ENCODE results near the gene MAGI3. TPM values are rescaled to one million over a fixed set of nuclear protein-coding genes. Genes with fewer than 3 reads are reported as not detected.

MAGI3 gene
- polyA plus RNA-seq, 1 donor = 29.6 TPM

- no peak for DNase-seq
These were observed 264.6 kb downstream of the MAGI3 start for GRCh38 chr1:113654883-113655282.

- no peak for DNase-seq
These were observed 266.8 kb downstream of the MAGI3 start for GRCh38 chr1:113657126-113657525.

GRCh38 chr1:113657556-113658063 lies 267.3 kb downstream of the MAGI3 start:
- no peak for DNase-seq

GRCh38 chr1:113659035-113659434 lies 268.7 kb downstream of the MAGI3 start:
- DNase-seq = no peak

GRCh38 chr1:113659556-113659955 lies 269.2 kb downstream of the MAGI3 start:
- DNase-seq = no peak

GRCh38 chr1:113660088-113660487 lies 269.8 kb downstream of the MAGI3 start:
- no peak for DNase-seq

- DNase-seq = no peak
These were observed 271.8 kb downstream of the MAGI3 start for GRCh38 chr1:113662101-113662500.

GRCh38 chr1:113663165-113663951 lies 273.0 kb downstream of the MAGI3 start:
- DNase-seq = no peak

- no peak for DNase-seq
These were observed 274.8 kb downstream of the MAGI3 start for GRCh38 chr1:113665071-113665470.

- DNase-seq = no peak
These were observed 275.8 kb downstream of the MAGI3 start for GRCh38 chr1:113666126-113666525.

- DNase-seq = no peak
These were observed 279.7 kb downstream of the MAGI3 start for GRCh38 chr1:113669988-113670387.

- DNase-seq = no peak
These were observed 280.3 kb downstream of the MAGI3 start for GRCh38 chr1:113670650-113671049.

- no peak for DNase-seq
These were observed 282.2 kb downstream of the MAGI3 start for GRCh38 chr1:113672491-113672890.

GRCh38 chr1:113674591-113674990 lies 284.3 kb downstream of the MAGI3 start:
- no peak for DNase-seq

- DNase-seq = no peak
These were observed 285.0 kb downstream of the MAGI3 start for GRCh38 chr1:113675302-113675701.

GRCh38 chr1:113676524-113676923 lies 286.2 kb downstream of the MAGI3 start:
- DNase-seq = no peak

GRCh38 chr1:113677250-113678158 lies 287.2 kb downstream of the MAGI3 start:
- DNase-seq = peak; percentile 74

GRCh38 chr1:113678159-113678469 lies 287.8 kb downstream of the MAGI3 start:
- DNase-seq = no peak

GRCh38 chr1:113681596-113682337 lies 291.5 kb downstream of the MAGI3 start:
- no peak for DNase-seq

- DNase-seq = no peak
These were observed 293.3 kb downstream of the MAGI3 start for GRCh38 chr1:113683384-113684152.

GRCh38 chr1:113684153-113684541 lies 293.8 kb downstream of the MAGI3 start:
- DNase-seq = no peak

Measured in left kidney (tissue), 2 donors.